ENCODE measurements around the gene HARS2. TPM values are rescaled to one million over a fixed set of nuclear protein-coding genes. Genes with fewer than 3 reads are reported as not detected.

HARS2 gene
- total and polyA plus RNA-seq, 11 donors: 17.4 to 31.7 (median 24.6) TPM

- intact Hi-C loops (cut with DNase I): no loop called here
- Histone ChIP-seq H3K27ac (no peak overlapping the region), H3K4me3 (no peak overlapping the region), H3K27me3 (no peaks in the 10 kb centered on the region), H3K9me3 (no peaks in the 10 kb centered on the region), H3K36me3 (peaks cover 0 to 99% (median 95%) of the 10 kb centered on the region in 9 donors), H3K4me1 (no peaks in the 10 kb centered on the region)
- DNase-seq (no peak), ATAC-seq (no peak)
- 95 to 96% (median 96%) methylated on average over 7 of the region's 7 CpGs for WGBS, 4 donors
- TF ChIP-seq POLR2A (IDR thresholded peaks at IDR 0.05) (no peak), CTCF (IDR thresholded peaks at IDR 0.05) (no peak)
Observed at GRCh38 chr5:140678993-140679392, 12.3 kb upstream of the HARS2 start.

GRCh38 chr5:140690376-140690932, 801 bp upstream of the HARS2 start:
- 57 to 64% (median 60%) methylated on average over 8 of the region's 8 CpGs for WGBS, 4 donors
- ATAC-seq: no peak

GRCh38 chr5:140694276-140694675, 3.0 kb downstream of the HARS2 start:
- DNase-seq: no peak
- Histone ChIP-seq H3K4me1 (peaks cover 10 to 39% (median 27%) of the 10 kb centered on the region in 12 donors), H3K9me3 (no peaks in the 10 kb centered on the region), H3K27ac (no peak overlapping the region), H3K4me3 (no peak overlapping the region), H3K27me3 (no peaks in the 10 kb centered on the region), H3K36me3 (peaks cover 3 to 68% (median 60%) of the 10 kb centered on the region in 9 donors)
- no peak for TF ChIP-seq POLR2A (IDR thresholded peaks at IDR 0.05)
- no peak for TF ChIP-seq CTCF (IDR thresholded peaks at IDR 0.05)
- WGBS, 4 donors: 45 to 52% (median 51%) methylated on average over 5 of the region's 5 CpGs
- ATAC-seq: no peak
- intact Hi-C loops (cut with DNase I): loop anchor here in 3 of 10 donors (5.0 to 10.0 kb wide), 2 partner anchors 47 to 49 kb away; partner anchors contain the start of genes IK (in 3 of the 3) and NDUFA2 (in 3 of the 3)

More at GRCh38 chr5:140690376-140690932, 801 bp upstream of the HARS2 start:
- peaks cover 10 to 39% (median 27%) of the 10 kb centered on the region in 12 donors for H3K4me1 ChIP-seq
- H3K27ac ChIP-seq: peak overlapping the region in 11 of 12 donors; percentile 73 to 95 (median 88)
- H3K4me3 ChIP-seq: peak overlapping the region; percentile 72 to 98 (median 81)
- H3K27me3 ChIP-seq: no peaks in the 10 kb centered on the region
- intact Hi-C loops (cut with DNase I): loop anchor here in 4 of 10 donors (2.0 to 10.0 kb wide), 3 partner anchors 26 to 46 kb away; partner anchors contain the start of genes IK (in 3 of the 4), NDUFA2 (in 3 of the 4) and WDR55 (in 1 of the 4)
- peaks cover 0 to 64% (median 52%) of the 10 kb centered on the region in 9 donors for H3K36me3 ChIP-seq
- TF ChIP-seq CTCF (IDR thresholded peaks at IDR 0.05) (no peak), POLR2A (IDR thresholded peaks at IDR 0.05) (no peak)
- no peak for DNase-seq
- H3K9me3 ChIP-seq: no peaks in the 10 kb centered on the region

- no peak overlapping the region for H3K4me3 ChIP-seq
- H3K4me1 ChIP-seq: peaks cover 5 to 44% (median 28%) of the 10 kb centered on the region in 12 donors
- peaks cover 3 to 76% (median 71%) of the 10 kb centered on the region in 9 donors for H3K36me3 ChIP-seq
- no peak for ATAC-seq
- WGBS, 4 donors: 81 to 85% (median 83%) methylated on average over 4 of the region's 4 CpGs
- intact Hi-C loops (cut with DNase I): loop anchor here in 2 of 10 donors (5.0 to 10.0 kb wide), 2 partner anchors 52 to 140 kb away; partner anchors contain the start of genes IK (in 1 of the 2), NDUFA2 (in 1 of the 2) and SRA1 (in 1 of the 2)
- H3K9me3 ChIP-seq: no peaks in the 10 kb centered on the region
- TF ChIP-seq CTCF (IDR thresholded peaks at IDR 0.05): no peak
- no peak for TF ChIP-seq POLR2A (IDR thresholded peaks at IDR 0.05)
- no peak for DNase-seq
- H3K27ac ChIP-seq: no peak overlapping the region
- H3K27me3 ChIP-seq: no peaks in the 10 kb centered on the region
Observed at GRCh38 chr5:140696891-140697492, 5.7 kb downstream of the HARS2 start.
